ENCODE data around the gene SH3RF3.

SH3RF3 gene

DNA sequence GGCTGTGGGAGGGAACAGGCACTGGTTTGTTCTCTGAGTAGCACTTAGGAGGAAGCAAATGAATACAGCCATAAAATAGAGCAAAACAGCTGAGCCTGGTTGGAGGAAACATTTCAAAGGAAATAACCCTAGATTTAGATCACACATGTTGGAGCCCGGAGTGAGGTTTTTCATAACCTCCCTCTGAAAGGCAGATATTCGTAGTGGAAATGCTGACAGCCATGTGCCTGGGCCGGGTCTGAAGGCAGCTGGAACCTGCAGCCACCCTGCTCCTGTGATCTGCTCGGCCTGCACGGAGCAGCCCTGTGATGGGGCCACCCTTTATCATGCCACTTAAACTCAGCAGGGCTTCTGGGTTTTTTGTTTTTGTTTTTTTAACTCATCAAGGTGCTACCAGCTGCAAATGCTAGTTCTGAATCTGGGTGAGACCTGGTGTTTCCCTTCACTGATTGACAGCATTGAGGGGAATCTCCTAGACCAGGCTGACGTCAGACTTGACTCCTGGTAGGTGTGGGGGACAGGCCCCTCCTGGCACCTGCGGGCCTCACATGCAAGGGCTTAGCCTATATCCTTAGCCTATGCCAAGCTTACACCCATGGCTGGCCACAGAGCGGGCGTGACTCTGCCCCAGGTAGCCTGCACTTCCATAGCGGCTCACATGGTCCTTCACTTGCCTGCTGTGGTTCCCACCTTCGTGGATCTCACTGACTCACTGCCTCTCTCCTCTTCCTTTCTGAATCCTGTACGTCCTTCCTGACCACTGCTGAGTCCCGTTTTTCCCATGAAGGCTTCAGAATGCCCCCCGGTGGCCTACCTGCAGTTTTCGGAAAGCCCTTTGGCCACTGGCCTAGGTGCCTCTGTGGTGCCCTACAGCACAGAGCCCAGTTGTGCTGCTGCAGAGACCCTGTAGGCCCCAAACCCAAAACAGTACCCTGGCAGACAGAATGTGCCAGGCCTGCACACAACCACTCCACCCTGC lies 267.5 kb downstream of the SH3RF3 start:
- Histone ChIP-seq H3K23ac (ENCODE audit: low read length in 2 of 2) (no peak overlapping the region), H3K9me3 (ENCODE audit: control insufficient read depth, low read length) (no peaks in the 10 kb centered on the region), H4K8ac (ENCODE audit: low read length) (peak overlapping the region; percentile 68), H2AFZ (ENCODE audit: low read depth, low read length) (no peak overlapping the region), H2BK120ac (ENCODE audit: low read depth, low read length) (no peak overlapping the region), H2AK5ac (ENCODE audit: low read length, severe bottlenecking) (no peak overlapping the region), H2BK15ac (ENCODE audit: low read depth, poor library complexity, severe bottlenecking) (no peak overlapping the region), H3K4me2 (ENCODE audit: low read length, poor library complexity, severe bottlenecking) (no peak overlapping the region), H3K4ac (ENCODE audit: low read depth in 1 of 2, low read length in 2 of 2) (no peak overlapping the region), H3K36me3 (ENCODE audit: control insufficient read depth in 1 of 2, insufficient read depth in 2 of 2, low read depth in 1 of 2, low read length in 2 of 2) (peaks cover 12 to 29% of the 10 kb centered on the region in 2 experiments), H3K4me1 (ENCODE audit: control insufficient read depth, insufficient read depth, low read depth, low read length) (peaks cover 11% of the 10 kb centered on the region), H3K14ac (ENCODE audit: low read length in 2 of 2) (no peak overlapping the region), H3K27me3 (ENCODE audit: control insufficient read depth in 1 of 2, insufficient read depth in 1 of 2, low read length in 2 of 2) (no peaks in the 10 kb centered on the region), H3K27ac (ENCODE audit: low read length, poor library complexity, severe bottlenecking) (no peak overlapping the region), H3K4me3 (ENCODE audit: insufficient read depth in 1 of 2, low read depth in 1 of 2, low read length in 2 of 2) (no peak overlapping the region), H3K18ac (ENCODE audit: low read depth in 1 of 2, low read length in 2 of 2) (peak overlapping the region in 1 of 2 experiments; percentile 5), H2BK12ac (ENCODE audit: low read length in 2 of 2) (no peak overlapping the region), H3K79me1 (replicated peaks; ENCODE audit: low read length, poor library complexity, severe bottlenecking) (no peaks in the 10 kb centered on the region), H4K91ac (ENCODE audit: low read length) (no peak overlapping the region), H3K9ac (ENCODE audit: low read length) (no peak overlapping the region), H2BK5ac (ENCODE audit: low read depth, low read length, poor library complexity, severe bottlenecking) (no peak overlapping the region)
- DNase-seq: no peak
- WGBS: 76% methylated on average over 15 of the region's 15 CpGs

DNA sequence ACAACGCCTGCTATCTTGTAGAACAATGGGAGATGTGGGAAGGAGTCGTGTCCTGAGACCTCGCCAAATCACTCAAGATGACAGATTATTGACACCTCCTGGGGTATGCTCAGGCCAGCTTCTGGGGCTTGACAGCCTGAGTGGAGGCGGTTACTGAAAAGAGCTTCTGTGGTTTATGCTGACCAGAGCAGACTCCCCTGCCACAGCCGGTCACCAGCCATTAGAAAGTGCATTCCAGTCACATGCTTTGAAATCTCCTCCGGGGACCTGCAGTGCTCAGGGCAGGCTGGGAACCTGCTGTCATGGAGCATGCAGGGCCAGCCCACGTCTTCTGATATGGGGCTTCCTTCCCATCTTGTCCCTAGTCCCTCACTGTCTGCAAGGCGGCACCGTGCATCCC lies 268.9 kb downstream of the SH3RF3 start:
- H3K4ac ChIP-seq (ENCODE audit: low read depth in 1 of 2, low read length in 2 of 2): no peak overlapping the region
- H3K36me3 ChIP-seq (ENCODE audit: control insufficient read depth in 1 of 2, insufficient read depth in 2 of 2, low read depth in 1 of 2, low read length in 2 of 2): peaks cover 12 to 29% of the 10 kb centered on the region in 2 experiments
- H4K8ac ChIP-seq (ENCODE audit: low read length): no peak overlapping the region
- WGBS: 86% methylated on average over 9 of the region's 9 CpGs
- H2BK120ac ChIP-seq (ENCODE audit: low read depth, low read length): no peak overlapping the region
- no peaks in the 10 kb centered on the region for H3K27me3 ChIP-seq (ENCODE audit: control insufficient read depth in 1 of 2, insufficient read depth in 1 of 2, low read length in 2 of 2)
- no peak overlapping the region for H2BK12ac ChIP-seq (ENCODE audit: low read length in 2 of 2)
- peaks cover 22% of the 10 kb centered on the region for H3K4me1 ChIP-seq (ENCODE audit: control insufficient read depth, insufficient read depth, low read depth, low read length)
- H2BK15ac ChIP-seq (ENCODE audit: low read depth, poor library complexity, severe bottlenecking): no peak overlapping the region
- H3K27ac ChIP-seq (ENCODE audit: low read length, poor library complexity, severe bottlenecking): no peak overlapping the region
- H3K9ac ChIP-seq (ENCODE audit: low read length): no peak overlapping the region
- H3K79me1 ChIP-seq (replicated peaks; ENCODE audit: low read length, poor library complexity, severe bottlenecking): no peaks in the 10 kb centered on the region
- H2AK5ac ChIP-seq (ENCODE audit: low read length, severe bottlenecking): no peak overlapping the region
- H3K18ac ChIP-seq (ENCODE audit: low read depth in 1 of 2, low read length in 2 of 2): no peak overlapping the region
- no peaks in the 10 kb centered on the region for H3K9me3 ChIP-seq (ENCODE audit: control insufficient read depth, low read length)
- no peak overlapping the region for H3K4me2 ChIP-seq (ENCODE audit: low read length, poor library complexity, severe bottlenecking)
- H4K91ac ChIP-seq (ENCODE audit: low read length): no peak overlapping the region
- no peak overlapping the region for H3K23ac ChIP-seq (ENCODE audit: low read length in 2 of 2)
- H3K14ac ChIP-seq (ENCODE audit: low read length in 2 of 2): no peak overlapping the region
- H2BK5ac ChIP-seq (ENCODE audit: low read depth, low read length, poor library complexity, severe bottlenecking): no peak overlapping the region
- H3K4me3 ChIP-seq (ENCODE audit: insufficient read depth in 1 of 2, low read depth in 1 of 2, low read length in 2 of 2): no peak overlapping the region
- no peak overlapping the region for H2AFZ ChIP-seq (ENCODE audit: low read depth, low read length)
- DNase-seq: no peak

DNA sequence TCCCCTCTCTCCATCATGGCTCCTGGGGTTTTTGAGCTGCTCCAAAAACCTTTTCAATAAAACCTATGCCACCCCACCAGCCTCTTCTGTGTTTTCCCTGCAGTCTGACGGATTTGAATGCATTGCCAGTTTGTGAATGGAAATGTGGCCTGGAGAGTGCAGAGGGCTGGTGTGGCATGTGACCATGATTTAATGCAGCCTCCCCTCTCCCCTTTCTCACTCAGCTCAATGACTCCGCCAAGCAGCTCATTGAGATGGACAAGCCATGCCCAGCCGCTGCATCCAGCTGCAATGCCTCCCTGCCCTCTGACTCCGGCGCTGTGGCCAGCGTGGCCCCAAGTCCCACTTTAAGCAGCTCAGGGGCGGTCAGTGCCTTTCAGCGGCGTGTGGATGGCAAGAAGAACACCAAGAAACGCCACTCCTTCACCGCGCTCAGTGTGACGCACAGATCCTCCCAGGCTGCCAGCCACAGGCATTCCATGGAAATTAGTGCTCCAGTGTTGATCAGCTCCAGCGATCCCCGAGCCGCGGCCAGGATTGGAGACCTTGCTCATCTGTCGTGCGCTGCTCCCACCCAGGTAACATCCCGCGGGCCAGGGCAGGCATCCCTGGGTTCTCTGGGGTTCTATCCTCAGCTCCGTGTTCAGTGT lies 269.5 kb downstream of the SH3RF3 start:
- H3K4me3 ChIP-seq (ENCODE audit: insufficient read depth in 1 of 2, low read depth in 1 of 2, low read length in 2 of 2): no peak overlapping the region
- H3K4ac ChIP-seq (ENCODE audit: low read depth in 1 of 2, low read length in 2 of 2): no peak overlapping the region
- H3K18ac ChIP-seq (ENCODE audit: low read depth in 1 of 2, low read length in 2 of 2): no peak overlapping the region
- no peak overlapping the region for H2AFZ ChIP-seq (ENCODE audit: low read depth, low read length)
- H3K27ac ChIP-seq (ENCODE audit: low read length, poor library complexity, severe bottlenecking): no peak overlapping the region
- no peaks in the 10 kb centered on the region for H3K9me3 ChIP-seq (ENCODE audit: control insufficient read depth, low read length)
- no peak overlapping the region for H2BK5ac ChIP-seq (ENCODE audit: low read depth, low read length, poor library complexity, severe bottlenecking)
- no peak overlapping the region for H3K9ac ChIP-seq (ENCODE audit: low read length)
- H3K79me1 ChIP-seq (replicated peaks; ENCODE audit: low read length, poor library complexity, severe bottlenecking): peaks cover 2% of the 10 kb centered on the region
- no peak overlapping the region for H4K91ac ChIP-seq (ENCODE audit: low read length)
- no peak overlapping the region for H3K4me2 ChIP-seq (ENCODE audit: low read length, poor library complexity, severe bottlenecking)
- H2AK5ac ChIP-seq (ENCODE audit: low read length, severe bottlenecking): no peak overlapping the region
- H2BK15ac ChIP-seq (ENCODE audit: low read depth, poor library complexity, severe bottlenecking): no peak overlapping the region
- no peak overlapping the region for H2BK120ac ChIP-seq (ENCODE audit: low read depth, low read length)
- 97% methylated on average over 21 of the region's 22 CpGs for WGBS
- no peak for DNase-seq
- no peak overlapping the region for H2BK12ac ChIP-seq (ENCODE audit: low read length in 2 of 2)
- H3K14ac ChIP-seq (ENCODE audit: low read length in 2 of 2): no peak overlapping the region
- peaks cover 12 to 23% of the 10 kb centered on the region in 2 experiments for H3K36me3 ChIP-seq (ENCODE audit: control insufficient read depth in 1 of 2, insufficient read depth in 2 of 2, low read depth in 1 of 2, low read length in 2 of 2)
- no peak overlapping the region for H3K23ac ChIP-seq (ENCODE audit: low read length in 2 of 2)
- H3K4me1 ChIP-seq (ENCODE audit: control insufficient read depth, insufficient read depth, low read depth, low read length): peaks cover 27% of the 10 kb centered on the region
- no peak overlapping the region for H4K8ac ChIP-seq (ENCODE audit: low read length)
- H3K27me3 ChIP-seq (ENCODE audit: control insufficient read depth in 1 of 2, insufficient read depth in 1 of 2, low read length in 2 of 2): no peaks in the 10 kb centered on the region

GRCh38 chr2:109399066-109399465 lies 270.1 kb downstream of the SH3RF3 start:
- Histone ChIP-seq H4K8ac (ENCODE audit: low read length) (no peak overlapping the region), H3K4me1 (ENCODE audit: control insufficient read depth, insufficient read depth, low read depth, low read length) (peaks cover 31% of the 10 kb centered on the region), H4K91ac (ENCODE audit: low read length) (no peak overlapping the region), H3K9me3 (ENCODE audit: control insufficient read depth, low read length) (no peaks in the 10 kb centered on the region), H2BK12ac (ENCODE audit: low read length in 2 of 2) (no peak overlapping the region), H3K4me3 (ENCODE audit: insufficient read depth in 1 of 2, low read depth in 1 of 2, low read length in 2 of 2) (no peak overlapping the region), H2AK5ac (ENCODE audit: low read length, severe bottlenecking) (no peak overlapping the region), H3K18ac (ENCODE audit: low read depth in 1 of 2, low read length in 2 of 2) (no peak overlapping the region), H2BK5ac (ENCODE audit: low read depth, low read length, poor library complexity, severe bottlenecking) (no peak overlapping the region), H3K4me2 (ENCODE audit: low read length, poor library complexity, severe bottlenecking) (no peak overlapping the region), H3K9ac (ENCODE audit: low read length) (no peak overlapping the region), H3K36me3 (ENCODE audit: control insufficient read depth in 1 of 2, insufficient read depth in 2 of 2, low read depth in 1 of 2, low read length in 2 of 2) (peaks cover 12 to 20% of the 10 kb centered on the region in 2 experiments), H3K27ac (ENCODE audit: low read length, poor library complexity, severe bottlenecking) (no peak overlapping the region), H3K79me1 (replicated peaks; ENCODE audit: low read length, poor library complexity, severe bottlenecking) (peaks cover 2% of the 10 kb centered on the region), H3K14ac (ENCODE audit: low read length in 2 of 2) (no peak overlapping the region), H2BK120ac (ENCODE audit: low read depth, low read length) (no peak overlapping the region), H3K27me3 (ENCODE audit: control insufficient read depth in 1 of 2, insufficient read depth in 1 of 2, low read length in 2 of 2) (no peaks in the 10 kb centered on the region), H2AFZ (ENCODE audit: low read depth, low read length) (no peak overlapping the region), H2BK15ac (ENCODE audit: low read depth, poor library complexity, severe bottlenecking) (no peak overlapping the region), H3K23ac (ENCODE audit: low read length in 2 of 2) (no peak overlapping the region), H3K4ac (ENCODE audit: low read depth in 1 of 2, low read length in 2 of 2) (no peak overlapping the region)
- WGBS: 86% methylated on average over 5 of the region's 6 CpGs
- DNase-seq: no peak

Data from mesenchymal stem cell (in vitro differentiated cells and primary cell).